ENCODE results near the gene PLXNA2.

DNA sequence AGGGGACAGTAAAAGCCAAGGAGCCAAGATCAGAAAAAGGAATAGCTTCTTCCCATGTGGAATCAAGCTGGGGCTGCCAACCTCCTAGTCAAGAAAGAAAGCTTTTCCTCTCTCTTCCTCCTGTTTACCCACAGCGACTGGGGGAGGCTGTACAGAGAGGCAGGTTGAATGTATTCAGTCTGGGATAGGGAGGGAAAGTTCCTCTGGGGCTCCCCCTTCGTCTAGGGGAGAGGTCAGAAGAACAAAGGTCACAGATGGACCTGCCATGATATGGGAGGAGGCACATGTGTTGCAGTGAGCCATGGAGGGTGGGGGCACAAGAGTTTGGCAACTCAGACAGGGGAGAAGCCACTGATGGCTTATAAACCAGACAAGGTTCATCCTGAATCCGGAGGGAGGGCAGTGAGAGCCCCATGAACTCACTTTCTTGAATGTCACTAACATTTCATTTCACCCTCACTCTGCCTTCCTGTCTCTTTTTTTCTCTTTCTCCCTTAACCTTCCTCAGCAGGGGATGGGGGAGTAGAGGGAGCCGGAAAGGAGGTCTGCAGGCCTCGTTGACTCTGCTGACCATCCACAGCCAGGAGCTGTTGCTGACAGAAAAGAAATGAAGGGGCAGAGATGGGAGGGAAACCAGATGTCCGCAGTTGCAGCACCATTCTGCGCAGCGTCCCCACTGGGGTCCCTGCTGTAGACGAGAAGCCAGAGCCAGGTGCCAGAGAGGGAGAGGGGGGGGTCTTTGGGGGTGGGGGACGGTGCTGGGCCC, 61.1 kb downstream of the PLXNA2 start:
- TF ChIP-seq, protein P1, sequence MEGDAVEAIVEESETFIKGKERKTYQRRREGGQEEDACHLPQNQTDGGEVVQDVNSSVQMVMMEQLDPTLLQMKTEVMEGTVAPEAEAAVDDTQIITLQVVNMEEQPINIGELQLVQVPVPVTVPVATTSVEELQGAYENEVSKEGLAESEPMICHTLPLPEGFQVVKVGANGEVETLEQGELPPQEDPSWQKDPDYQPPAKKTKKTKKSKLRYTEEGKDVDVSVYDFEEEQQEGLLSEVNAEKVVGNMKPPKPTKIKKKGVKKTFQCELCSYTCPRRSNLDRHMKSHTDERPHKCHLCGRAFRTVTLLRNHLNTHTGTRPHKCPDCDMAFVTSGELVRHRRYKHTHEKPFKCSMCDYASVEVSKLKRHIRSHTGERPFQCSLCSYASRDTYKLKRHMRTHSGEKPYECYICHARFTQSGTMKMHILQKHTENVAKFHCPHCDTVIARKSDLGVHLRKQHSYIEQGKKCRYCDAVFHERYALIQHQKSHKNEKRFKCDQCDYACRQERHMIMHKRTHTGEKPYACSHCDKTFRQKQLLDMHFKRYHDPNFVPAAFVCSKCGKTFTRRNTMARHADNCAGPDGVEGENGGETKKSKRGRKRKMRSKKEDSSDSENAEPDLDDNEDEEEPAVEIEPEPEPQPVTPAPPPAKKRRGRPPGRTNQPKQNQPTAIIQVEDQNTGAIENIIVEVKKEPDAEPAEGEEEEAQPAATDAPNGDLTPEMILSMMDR (IDR thresholded peaks at IDR 0.05) = no peak
- TF ChIP-seq POLR2AphosphoS5 (IDR thresholded peaks at IDR 0.05) = no peak
- no peak for TF ChIP-seq POLR2A (IDR thresholded peaks at IDR 0.05)
